K562 (cell line): ENCODE measurements around the gene ATP6V0E2. TPM values are rescaled to one million over a fixed set of nuclear protein-coding genes. Genes with fewer than 3 reads are reported as not detected.

Source experiments
- ATAC-seq: fragments of 200-7000 bp; cut with Tn5 transposase; 3 replicates; pipeline ENCODE4 v1.9.1; 2020; ENCODE audit warnings: moderate library complexity
- BruUV-seq: library from RNA; stranded (reverse); fragments of 400-500 nt; replicated peaks from 2 replicates; lab custom pipeline; 2021; lab: Mats Ljungman, UMichigan
- CTCF ChIA-PET: fragments of 300-600 bp; formaldehyde crosslinking; extraction: SDS; loops from one replicate; lab custom pipeline; 2021; ENCODE audit warnings: low intra/inter-chr PET ratio; lab: Yijun Ruan, JAX
- POLR2A ChIA-PET: fragments of 300-600, 350-650 bp; sonication (Branson Sonifier 250); formaldehyde crosslinking; extraction: SDS; loops from one replicate; lab custom pipeline; 2021; ENCODE audit warnings: antibody characterized with exemption, inconsistent platforms; lab: Yijun Ruan, JAX
- DNase-seq, 4 experiments: peaks; one replicate each; pipeline versions ENCODE4 v3.0.0 to v3.0.0-alpha.2; 2011 to 2018; ENCODE audit warnings: low spot score in 3 of 4, mixed read lengths in 3 of 4; ENCODE audit errors: extremely low read depth in 1 of 4
- FAIRE-seq: peaks from 2 replicates; lab custom pipeline; 2011; peaks lifted over from hg19 to GRCh38; lab: Jason Lieb, UNC
- H2AFZ ChIP-seq: 2 replicates; pipeline ENCODE4 v1.6.0; 2011; ENCODE audit warnings: low read depth, low read length, control low read depth, inconsistent platforms
- H3K27ac ChIP-seq: fragments of 200-600 bp; 3 replicates; pipeline ENCODE4 v1.8.0; 2011; ENCODE audit warnings: low read depth, mild to moderate bottlenecking, control low read depth, inconsistent platforms, low read length, moderate library complexity, mixed read lengths; ENCODE audit errors: extremely low read depth
- H3K27me3 ChIP-seq, 2 experiments: fragments of 300-600 bp in 1 of 2; 2 replicates in 1 of 2; 3 replicates in 1 of 2; pipeline versions ENCODE4 v1.6.0 to v1.8.0; 2011; ENCODE audit warnings: inconsistent platforms in 2 of 2, low read length in 2 of 2, mild to moderate bottlenecking in 1 of 2, mixed read lengths in 1 of 2, moderate library complexity in 1 of 2; ENCODE audit not compliant: control insufficient read depth in 2 of 2, insufficient read depth in 2 of 2
- H3K36me3 ChIP-seq: fragments of 300-600 bp; 3 replicates; pipeline ENCODE4 v1.8.0; 2011; ENCODE audit warnings: mild to moderate bottlenecking, low read length, inconsistent platforms; ENCODE audit not compliant: control insufficient read depth, insufficient read depth
- H3K4me1 ChIP-seq, 2 experiments: fragments of 200-600 bp in 1 of 2; replicated peaks in 1 of 2; 2 replicates in 1 of 2; 3 replicates in 1 of 2; pipeline versions ENCODE4 v1.5.1 to v1.8.0; 2011; ENCODE audit warnings: inconsistent platforms in 2 of 2, low read length in 2 of 2, mild to moderate bottlenecking in 1 of 2, mixed read lengths in 1 of 2, moderate library complexity in 1 of 2; ENCODE audit not compliant: control insufficient read depth in 2 of 2, insufficient read depth in 2 of 2
- H3K4me2 ChIP-seq: 2 replicates; pipeline ENCODE4 v1.6.1; 2011; ENCODE audit warnings: low read length, control low read depth, inconsistent platforms, mixed read lengths; ENCODE audit not compliant: insufficient read depth
- H3K4me3 ChIP-seq: fragments of 200-600 bp; sonication (generic), shearing (Covaris generic); 2 replicates; pipeline ENCODE4 v1.5.1; 2016; ENCODE audit warnings: control low read depth, inconsistent platforms
- H3K79me2 ChIP-seq: fragments of 200-600 bp; 3 replicates; pipeline ENCODE4 v1.8.0; 2011; ENCODE audit warnings: low read length, inconsistent platforms; ENCODE audit not compliant: control insufficient read depth, insufficient read depth
- H3K9ac ChIP-seq, 2 experiments: 2 replicates each; pipeline versions ENCODE4 v1.6.0 to v1.6.1; 2011; ENCODE audit warnings: low read depth in 2 of 2, low read length in 2 of 2, control low read depth in 1 of 2, inconsistent platforms in 1 of 2, mild to moderate bottlenecking in 1 of 2, mixed read lengths in 1 of 2; ENCODE audit not compliant: insufficient read depth in 1 of 2
- H3K9me1 ChIP-seq: one replicate; pipeline ENCODE4 v1.6.0; 2011; ENCODE audit warnings: inconsistent platforms, mild to moderate bottlenecking, low read length, moderate library complexity; ENCODE audit not compliant: control insufficient read depth, insufficient read depth
- H3K9me3 ChIP-seq: replicated peaks from 2 replicates; pipeline ENCODE4 v1.5.1; 2011; ENCODE audit warnings: low read depth, low read length, inconsistent platforms; ENCODE audit not compliant: control insufficient read depth, insufficient read depth
- H4K20me1 ChIP-seq: replicated peaks from 2 replicates; pipeline ENCODE4 v1.6.1; 2011; ENCODE audit warnings: low read length, inconsistent platforms, mixed read lengths; ENCODE audit not compliant: control insufficient read depth, insufficient read depth
- ARHGAP35 ChIP-seq: fragments of 450-650 bp; IDR thresholded peaks from 2 replicates; pipeline ENCODE4 v1.6.1; 2018; ENCODE audit not compliant: partially characterized antibody
- ETV1 ChIP-seq: fragments of 450-650 bp; conservative IDR thresholded peaks from 2 replicates; pipeline ENCODE4 v1.6.1; 2016; ENCODE audit warnings: missing genetic modification characterization, control low read depth, low read depth, missing compliant biosample characterization
- HNRNPH1 ChIP-seq: fragments of 200-400 bp; formaldehyde crosslinking; optimal IDR thresholded peaks from 2 replicates; pipeline ENCODE3; 2017; ENCODE audit warnings: low read depth, mild to moderate bottlenecking, low read length, moderate library complexity
- MAZ ChIP-seq, 2 experiments: fragments of 450-650 bp in 1 of 2; sonication (generic) in 1 of 2; formaldehyde crosslinking; IDR thresholded peaks in 1 of 2; conservative IDR thresholded peaks in 1 of 2; 2 replicates each; pipeline versions ENCODE4 v1.4.0 to v1.5.0; 2020; ENCODE audit warnings: mild to moderate bottlenecking in 1 of 2, missing genetic modification reagents in 1 of 2
- MYC ChIP-seq, 2 experiments: fragments of 250-450 bp in 1 of 2; sonication (Bioruptor Pico) in 1 of 2; IDR thresholded peaks; 2 replicates each; pipeline versions ENCODE4 v1.5.1 to v1.6.1; 2012 to 2021; ENCODE audit warnings: low read depth in 2 of 2, borderline replicate concordance in 1 of 2, improper control_type of control experiment in 1 of 2, low read length in 1 of 2, mild to moderate bottlenecking in 1 of 2, moderate library complexity in 1 of 2
- NR2C2 ChIP-seq, 2 experiments: fragments of 200-800 bp in 1 of 2; sonication (Bioruptor generic) in 1 of 2; sonication (generic) in 1 of 2; formaldehyde crosslinking in 1 of 2; IDR thresholded peaks; 2 replicates each; pipeline versions ENCODE4 v1.6.1 to v1.8.0; 2016 to 2022; ENCODE audit warnings: mild to moderate bottlenecking in 1 of 2, missing compliant biosample characterization in 1 of 2, missing genetic modification characterization in 1 of 2, missing genetic modification reagents in 1 of 2
- PHF8 ChIP-seq: fragments of 200-600 bp; sonication (generic); IDR thresholded peaks from 2 replicates; pipeline ENCODE4 v1.6.1; 2012; ENCODE audit warnings: mixed run types, mild to moderate bottlenecking, inconsistent platforms, low read length, moderate library complexity, borderline replicate concordance
- POLR3A ChIP-seq: IDR thresholded peaks from 2 replicates; pipeline ENCODE4 v1.6.1; 2011; ENCODE audit warnings: borderline replicate concordance, mild to moderate bottlenecking, moderate library complexity; ENCODE audit not compliant: insufficient read length, insufficient read depth; ENCODE audit errors: extremely low read depth
- PRPF4 ChIP-seq: fragments of 200-400 bp; formaldehyde crosslinking; IDR thresholded peaks from one replicate; pipeline ENCODE4 v1.6.1; 2017; ENCODE audit warnings: low read length, low read depth, mild to moderate bottlenecking; ENCODE audit not compliant: insufficient read depth, poor library complexity, severe bottlenecking
- ZNF146 ChIP-seq: IDR thresholded peaks from one replicate; pipeline ENCODE4 v1.6.1; 2018; ENCODE audit warnings: missing compliant biosample characterization; ENCODE audit not compliant: unreplicated experiment
- ZNF589 ChIP-seq: fragments of 200-800 bp; sonication (Bioruptor generic); IDR thresholded peaks from 2 replicates; pipeline ENCODE4 v1.6.1; 2016; ENCODE audit warnings: low read depth, missing genetic modification characterization, missing compliant biosample characterization
- WGBS: fragments of 100-300 bp; shearing (Covaris generic); methylation state at CpG from one replicate; pipeline ENCODE4 v1.1.6; 2016; ENCODE audit warnings: low coverage, mixed read lengths; ENCODE audit not compliant: insufficient coverage; ENCODE audit errors: missing lambda C conversion rate; 5-methylcytosine and 5-hydroxymethylcytosine counted together
- in situ Hi-C: fragments of 300-500 bp; cut with MboI; formaldehyde crosslinking; loops from 4 replicates; pipeline ENCODE4 v1.15.0; 2018; ENCODE audit warnings: inconsistent platforms, mixed read lengths
- intact Hi-C: fragments of 100-400 bp; cut with micrococcal nuclease; formaldehyde crosslinking; loops from 2 replicates; pipeline ENCODE4 v1.14.2; 2022
- polyA plus RNA-seq, 8 experiments: library from polyadenylated mRNA; depleted of rRNA in 4 of 8; stranded (reverse) in 5 of 8; unstranded in 3 of 8; fragments of >200 nt; fragmentation: Nextera tagmentation in 2 of 8; fragmentation: Illumina TruSeq in 1 of 8; extraction: Ambion mirVana in 2 of 8; extraction: Trizol in 1 of 8; gene quantifications; 2 replicates each; pipeline versions ENCODE4 v1.2.1 to v1.2.3, GENCODE V29; 2011 to 2014; ENCODE audit warnings: inconsistent platforms in 1 of 8, missing spikeins in 1 of 8
- total RNA-seq, 7 experiments: library from RNA; depleted of rRNA in 6 of 7; stranded (reverse); fragments of >200 nt in 6 of 7; fragmentation: Illumina TruSeq in 2 of 7; extraction: Trizol in 2 of 7; gene quantifications; 2 replicates each; pipeline versions ENCODE4 v1.2.1 to v1.2.3, GENCODE V29; 2011 to 2021; ENCODE audit warnings: low replicate concordance in 1 of 7
- TF ChIP-seq, protein P1 (sequence below), 2 experiments: IDR thresholded peaks; 2 replicates each; pipeline ENCODE4 v1.6.1; 2011; ENCODE audit warnings: borderline replicate concordance in 1 of 2, control low read depth in 1 of 2, low read depth in 1 of 2, low read length in 1 of 2, mild to moderate bottlenecking in 1 of 2, mixed read lengths in 1 of 2, moderate library complexity in 1 of 2; ENCODE audit not compliant: insufficient read depth in 1 of 2, insufficient read length in 1 of 2, poor library complexity in 1 of 2, severe bottlenecking in 1 of 2; ENCODE audit errors: extremely low read depth in 1 of 2
- TF ChIP-seq, protein P2 (sequence below): fragments of 450-650 bp; formaldehyde crosslinking; IDR thresholded peaks from 2 replicates; pipeline ENCODE4 v1.4.0; 2022; ENCODE audit warnings: missing genetic modification characterization
- TF ChIP-seq, protein P3 (sequence below), 2 experiments: fragments of 450-650 bp; IDR thresholded peaks; 2 replicates each; pipeline ENCODE4 v1.6.1; 2016

The ATP6V0E2 gene
- total and polyA plus RNA-seq, 9 of the 15 experiments (the other 6 are each of a cell fraction or from before 2014, with no cell fraction given): 0.55 to 18.5 (median 10.9) TPM

DNA sequence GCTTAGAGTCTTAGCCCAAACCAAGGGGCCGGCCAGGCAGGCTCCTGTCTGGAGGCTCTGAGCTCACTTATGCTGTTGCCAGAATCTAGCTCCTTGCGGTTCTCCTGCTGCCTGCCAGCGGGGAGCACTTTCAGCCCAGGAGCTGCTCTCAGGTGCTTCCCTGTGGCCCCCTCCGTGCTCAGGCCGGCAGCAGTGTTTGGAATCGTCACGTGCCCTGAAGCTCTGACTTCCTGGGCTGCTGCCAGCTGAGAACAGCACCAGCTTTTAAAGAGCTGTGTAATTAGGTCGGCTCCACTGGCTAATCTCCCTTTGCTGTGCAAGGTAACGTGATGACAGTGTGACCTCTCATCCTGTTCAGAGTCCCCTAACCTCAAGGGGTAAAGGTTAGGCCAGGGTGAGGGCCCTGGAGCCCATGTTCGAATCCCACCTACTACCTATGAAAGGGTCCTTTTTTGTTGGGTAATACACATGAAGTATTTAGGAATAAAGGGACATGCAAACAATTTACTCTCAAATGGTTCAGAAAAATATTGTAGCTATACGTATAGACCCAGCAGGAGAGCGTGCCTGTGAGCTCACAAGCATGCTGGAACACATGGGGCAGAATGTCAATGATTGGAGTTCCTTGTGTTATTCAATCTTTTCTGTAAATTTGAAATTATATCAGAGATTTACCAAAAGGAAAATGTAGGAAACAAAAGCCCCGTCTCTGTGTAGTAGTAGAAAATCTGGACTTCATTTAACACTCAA lies 19.0 kb upstream of the ATP6V0E2 start:
- H3K27me3 ChIP-seq: peaks cover 17 to 35% of the 10 kb centered on the region in 2 experiments; a peak in 4 of 5 replicates
- CTCF ChIA-PET: no interaction called here
- H3K27ac ChIP-seq: no peak overlapping the region
- WGBS: 14% methylated on average over 13 of the region's 13 CpGs
- H4K20me1 ChIP-seq: 0 out of 2 replicates have a peak, but pooled peaks cover 5% of the 10 kb centered on the region
- peak overlapping the region in 1 of 2 experiments; percentile 67; a peak in 2 of 4 replicates for H3K9ac ChIP-seq
- H3K4me3 ChIP-seq: no peak overlapping the region
- no peaks in the 10 kb centered on the region for H3K9me1 ChIP-seq
- FAIRE-seq (peak; percentile 26), DNase-seq (peak in 2 of 4 experiments; percentile 53 to 71), ATAC-seq (peak; percentile 76)
- H2AFZ ChIP-seq: peak overlapping the region; percentile 66
- in situ Hi-C loops (loop anchor here (25.0 kb wide), 1 partner anchor 183 kb away; no protein-coding TSS in a partner anchor), intact Hi-C loops (no loop called here)
- no peaks in the 10 kb centered on the region for H3K9me3 ChIP-seq
- POLR2A ChIA-PET: interaction anchor here (0.5 to 1.9 kb wide), 5 partner anchors 9 to 20 kb away, joined by 3 to 6 read pairs (median 5); no protein-coding TSS in a partner anchor
- H3K4me1 ChIP-seq: peaks cover 14 to 20% of the 10 kb centered on the region in 2 experiments
- peak overlapping the region; percentile 32 for H3K4me2 ChIP-seq
- H3K79me2 ChIP-seq: no peaks in the 10 kb centered on the region
- BruUV-seq: no TSS peak
- H3K36me3 ChIP-seq: no peaks in the 10 kb centered on the region
- TF ChIP-seq, protein P1, sequence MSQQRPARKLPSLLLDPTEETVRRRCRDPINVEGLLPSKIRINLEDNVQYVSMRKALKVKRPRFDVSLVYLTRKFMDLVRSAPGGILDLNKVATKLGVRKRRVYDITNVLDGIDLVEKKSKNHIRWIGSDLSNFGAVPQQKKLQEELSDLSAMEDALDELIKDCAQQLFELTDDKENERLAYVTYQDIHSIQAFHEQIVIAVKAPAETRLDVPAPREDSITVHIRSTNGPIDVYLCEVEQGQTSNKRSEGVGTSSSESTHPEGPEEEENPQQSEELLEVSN (IDR thresholded peaks at IDR 0.05; ENCODE audit: borderline replicate concordance in 1 of 2, extremely low read depth in 1 of 2, insufficient read depth in 1 of 2, insufficient read length in 1 of 2, low read depth in 1 of 2, low read length in 1 of 2, poor library complexity in 1 of 2, severe bottlenecking in 1 of 2): no peak
- TF ChIP-seq NR2C2 (CRISPR knock-in tag; IDR thresholded peaks at IDR 0.05): no peak
- peak; percentile 94 for TF ChIP-seq NR2C2 (tag; IDR thresholded peaks at IDR 0.05)
- TF ChIP-seq PRPF4: no peak
- TF ChIP-seq HNRNPH1: no peak
- TF ChIP-seq, protein P2, sequence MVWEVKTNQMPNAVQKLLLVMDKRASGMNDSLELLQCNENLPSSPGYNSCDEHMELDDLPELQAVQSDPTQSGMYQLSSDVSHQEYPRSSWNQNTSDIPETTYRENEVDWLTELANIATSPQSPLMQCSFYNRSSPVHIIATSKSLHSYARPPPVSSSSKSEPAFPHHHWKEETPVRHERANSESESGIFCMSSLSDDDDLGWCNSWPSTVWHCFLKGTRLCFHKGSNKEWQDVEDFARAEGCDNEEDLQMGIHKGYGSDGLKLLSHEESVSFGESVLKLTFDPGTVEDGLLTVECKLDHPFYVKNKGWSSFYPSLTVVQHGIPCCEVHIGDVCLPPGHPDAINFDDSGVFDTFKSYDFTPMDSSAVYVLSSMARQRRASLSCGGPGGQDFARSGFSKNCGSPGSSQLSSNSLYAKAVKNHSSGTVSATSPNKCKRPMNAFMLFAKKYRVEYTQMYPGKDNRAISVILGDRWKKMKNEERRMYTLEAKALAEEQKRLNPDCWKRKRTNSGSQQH (CRISPR knock-in tag): no peak
- no peak for TF ChIP-seq MYC (IDR thresholded peaks at IDR 0.05; ENCODE audit: low read depth, low read length)
- no peak for TF ChIP-seq MYC (CRISPR knock-in tag; IDR thresholded peaks at IDR 0.05; ENCODE audit: borderline replicate concordance, low read depth)
- no peak for TF ChIP-seq ARHGAP35
- TF ChIP-seq MAZ (CRISPR knock-in tag; conservative IDR thresholded peaks at IDR 0.05 in 1 of 2, IDR thresholded peaks at IDR 0.05 in 1 of 2): peak in 1 of 2 experiments; percentile 29; a peak in 1 of 4 replicates
- TF ChIP-seq ETV1 (tag): peak; percentile 50
- TF ChIP-seq POLR3A: no peak
- TF ChIP-seq PHF8: no peak
- no peak for TF ChIP-seq ZNF589 (CRISPR knock-in tag)
- TF ChIP-seq, protein P3, sequence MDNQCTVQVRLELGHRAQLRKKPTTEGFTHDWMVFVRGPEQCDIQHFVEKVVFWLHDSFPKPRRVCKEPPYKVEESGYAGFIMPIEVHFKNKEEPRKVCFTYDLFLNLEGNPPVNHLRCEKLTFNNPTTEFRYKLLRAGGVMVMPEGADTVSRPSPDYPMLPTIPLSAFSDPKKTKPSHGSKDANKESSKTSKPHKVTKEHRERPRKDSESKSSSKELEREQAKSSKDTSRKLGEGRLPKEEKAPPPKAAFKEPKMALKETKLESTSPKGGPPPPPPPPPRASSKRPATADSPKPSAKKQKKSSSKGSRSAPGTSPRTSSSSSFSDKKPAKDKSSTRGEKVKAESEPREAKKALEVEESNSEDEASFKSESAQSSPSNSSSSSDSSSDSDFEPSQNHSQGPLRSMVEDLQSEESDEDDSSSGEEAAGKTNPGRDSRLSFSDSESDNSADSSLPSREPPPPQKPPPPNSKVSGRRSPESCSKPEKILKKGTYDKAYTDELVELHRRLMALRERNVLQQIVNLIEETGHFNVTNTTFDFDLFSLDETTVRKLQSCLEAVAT (IDR thresholded peaks at IDR 0.05): no peak
- no peak for TF ChIP-seq ZNF146 (CRISPR knock-in tag)
